ENCODE data around the gene COL4A1.

DNA sequence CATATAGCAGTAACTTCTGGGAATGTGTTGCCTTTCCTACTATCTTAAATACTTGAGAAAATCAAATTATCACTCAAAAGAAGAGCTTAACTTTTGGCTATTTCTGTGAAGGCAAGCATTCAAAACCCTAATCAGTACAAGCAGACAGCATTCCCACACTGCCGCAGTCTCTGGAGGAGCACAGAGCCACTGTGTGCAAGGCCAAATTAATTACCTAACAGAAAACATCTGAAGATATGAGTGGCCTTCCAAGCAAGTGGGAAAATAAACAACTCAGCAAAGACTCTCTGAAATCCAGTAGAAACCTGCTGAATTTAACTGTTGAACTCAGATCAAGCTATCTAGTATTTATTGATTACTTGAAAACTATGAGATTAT lies 68.2 kb downstream of the COL4A1 start:
- TF ChIP-seq, protein P1, sequence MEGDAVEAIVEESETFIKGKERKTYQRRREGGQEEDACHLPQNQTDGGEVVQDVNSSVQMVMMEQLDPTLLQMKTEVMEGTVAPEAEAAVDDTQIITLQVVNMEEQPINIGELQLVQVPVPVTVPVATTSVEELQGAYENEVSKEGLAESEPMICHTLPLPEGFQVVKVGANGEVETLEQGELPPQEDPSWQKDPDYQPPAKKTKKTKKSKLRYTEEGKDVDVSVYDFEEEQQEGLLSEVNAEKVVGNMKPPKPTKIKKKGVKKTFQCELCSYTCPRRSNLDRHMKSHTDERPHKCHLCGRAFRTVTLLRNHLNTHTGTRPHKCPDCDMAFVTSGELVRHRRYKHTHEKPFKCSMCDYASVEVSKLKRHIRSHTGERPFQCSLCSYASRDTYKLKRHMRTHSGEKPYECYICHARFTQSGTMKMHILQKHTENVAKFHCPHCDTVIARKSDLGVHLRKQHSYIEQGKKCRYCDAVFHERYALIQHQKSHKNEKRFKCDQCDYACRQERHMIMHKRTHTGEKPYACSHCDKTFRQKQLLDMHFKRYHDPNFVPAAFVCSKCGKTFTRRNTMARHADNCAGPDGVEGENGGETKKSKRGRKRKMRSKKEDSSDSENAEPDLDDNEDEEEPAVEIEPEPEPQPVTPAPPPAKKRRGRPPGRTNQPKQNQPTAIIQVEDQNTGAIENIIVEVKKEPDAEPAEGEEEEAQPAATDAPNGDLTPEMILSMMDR (IDR thresholded peaks at IDR 0.05; ENCODE audit: insufficient read depth, low read depth, low read length) = no peak
- no peak for TF ChIP-seq EZH2 (IDR thresholded peaks at IDR 0.05; ENCODE audit: insufficient read depth, low read length)
